Suprapubic skin (tissue), 4 donors: Measurements from ENCODE around the gene ATP8B3. TPM values are rescaled to one million over a fixed set of nuclear protein-coding genes. Genes with fewer than 3 reads are reported as not detected.

ENCODE experiments used
- DNase-seq, 2 donors: peaks; one replicate each; pipeline ENCODE4 v3.0.0-alpha.2; 2019; ENCODE audit warnings: low spot score in 2 of 2
- H3K27ac ChIP-seq: fragments of 200-600 bp; sonication (generic); one replicate; pipeline ENCODE4 v1.5.1; 2019
- H3K27me3 ChIP-seq: fragments of 200-600 bp; sonication (generic); one replicate; pipeline ENCODE4 v1.5.1; 2019
- H3K36me3 ChIP-seq: fragments of 200-600 bp; sonication (generic); one replicate; pipeline ENCODE4 v1.5.1; 2019
- H3K4me1 ChIP-seq: fragments of 200-600 bp; sonication (generic); one replicate; pipeline ENCODE4 v1.5.1; 2019
- H3K4me3 ChIP-seq: fragments of 200-600 bp; sonication (generic); one replicate; pipeline ENCODE4 v1.5.1; 2019; ENCODE audit warnings: mild to moderate bottlenecking
- H3K9me3 ChIP-seq: fragments of 200-600 bp; sonication (generic); one replicate; pipeline ENCODE4 v1.5.1; 2019
- CTCF ChIP-seq, 2 donors: fragments of 200-600 bp in 1 of 2; fragments of 450-650 bp in 1 of 2; sonication (generic) in 1 of 2; IDR thresholded peaks; one replicate each; pipeline ENCODE4 v1.5.1; 2016 to 2019; ENCODE audit warnings: antibody characterized with exemption in 2 of 2, mild to moderate bottlenecking in 1 of 2, moderate library complexity in 1 of 2
- EP300 ChIP-seq: sonication (generic); formaldehyde crosslinking; IDR thresholded peaks from one replicate; pipeline ENCODE4 v1.6.1; 2017; ENCODE audit warnings: antibody characterized with exemption
- POLR2A ChIP-seq, 2 donors: fragments of 450-650 bp; IDR thresholded peaks; one replicate each; pipeline ENCODE4 v1.6.1; 2017; ENCODE audit warnings: antibody characterized with exemption in 2 of 2, mild to moderate bottlenecking in 2 of 2, moderate library complexity in 2 of 2
- POLR2AphosphoS5 ChIP-seq, 3 donors: sonication (generic); formaldehyde crosslinking; IDR thresholded peaks; one replicate each; pipeline ENCODE4 v1.6.1; 2017; ENCODE audit warnings: antibody characterized with exemption in 3 of 3
- WGBS: methylation state at CpG from one replicate; pipeline ENCODE4 v1.1.5; 2018; 5-methylcytosine and 5-hydroxymethylcytosine counted together
- total RNA-seq, 4 donors: library from RNA; depleted of rRNA; stranded (reverse); fragments of >200 nt; gene quantifications; one replicate each; pipeline ENCODE4 v1.1.0, GENCODE V29; 2016

Gene ATP8B3
- total RNA-seq, 4 donors from 2014 or later = 1.5 to 3.8 (median 1.8) TPM

- 65% methylated on average over 4 of the region's 18 CpGs for whole genome bisulfite sequencing
- Histone ChIP-seq H3K4me3 (no peak overlapping the region), H3K27me3 (no peaks in the 10 kb centered on the region), H3K36me3 (no peaks in the 10 kb centered on the region), H3K4me1 (peaks cover 29% of the 10 kb centered on the region), H3K27ac (no peak overlapping the region), H3K9me3 (no peaks in the 10 kb centered on the region)
- DNase-seq = peak in 1 of 2 donors; percentile 62
- TF ChIP-seq EP300 (no peak), POLR2A (IDR thresholded peaks at IDR 0.05) (no peak), CTCF (IDR thresholded peaks at IDR 0.05) (no peak), POLR2AphosphoS5 (IDR thresholded peaks at IDR 0.05) (no peak)
These were observed 2.4 kb downstream of the ATP8B3 start for GRCh38 chr19:1809678-1810077.

- no peaks in the 10 kb centered on the region for H3K9me3 ChIP-seq
- TF ChIP-seq POLR2AphosphoS5 (IDR thresholded peaks at IDR 0.05) (no peak), POLR2A (IDR thresholded peaks at IDR 0.05) (no peak)
- H3K27me3 ChIP-seq = no peaks in the 10 kb centered on the region
- no peak for DNase-seq
- peaks cover 28% of the 10 kb centered on the region for H3K4me1 ChIP-seq
- no peaks in the 10 kb centered on the region for H3K36me3 ChIP-seq
- H3K27ac ChIP-seq = no peak overlapping the region
- H3K4me3 ChIP-seq = no peak overlapping the region
- WGBS = no CpG with 5 or more reads among the region's 2 CpGs
These were observed 3.7 kb downstream of the ATP8B3 start for GRCh38 chr19:1808395-1808731.

GRCh38 chr19:1807695-1808394 lies 4.2 kb downstream of the ATP8B3 start:
- peak in 1 of 2 donors; percentile 60 for DNase-seq
- Histone ChIP-seq H3K9me3 (no peaks in the 10 kb centered on the region), H3K36me3 (no peaks in the 10 kb centered on the region), H3K4me3 (no peak overlapping the region), H3K4me1 (peaks cover 23% of the 10 kb centered on the region), H3K27me3 (no peaks in the 10 kb centered on the region), H3K27ac (no peak overlapping the region)
- 62% methylated on average over 23 of the region's 30 CpGs for WGBS
- TF ChIP-seq POLR2A (IDR thresholded peaks at IDR 0.05) = no peak
- no peak for TF ChIP-seq EP300
- no peak for TF ChIP-seq POLR2AphosphoS5 (IDR thresholded peaks at IDR 0.05)
- TF ChIP-seq CTCF (IDR thresholded peaks at IDR 0.05) = no peak

GRCh38 chr19:1807030-1807694 lies 4.9 kb downstream of the ATP8B3 start:
- H3K27me3 ChIP-seq = no peaks in the 10 kb centered on the region
- H3K36me3 ChIP-seq = no peaks in the 10 kb centered on the region
- no peak overlapping the region for H3K27ac ChIP-seq
- TF ChIP-seq CTCF (IDR thresholded peaks at IDR 0.05) (no peak), POLR2AphosphoS5 (IDR thresholded peaks at IDR 0.05) (no peak), POLR2A (IDR thresholded peaks at IDR 0.05) (no peak), EP300 (no peak)
- no peaks in the 10 kb centered on the region for H3K9me3 ChIP-seq
- peaks cover 16% of the 10 kb centered on the region for H3K4me1 ChIP-seq
- DNase-seq = peak in 1 of 2 donors; percentile 59
- no peak overlapping the region for H3K4me3 ChIP-seq
- 74% methylated on average over 19 of the region's 28 CpGs for WGBS

- H3K27me3 ChIP-seq = no peaks in the 10 kb centered on the region
- TF ChIP-seq CTCF (IDR thresholded peaks at IDR 0.05) (no peak), POLR2AphosphoS5 (IDR thresholded peaks at IDR 0.05) (no peak), EP300 (no peak), POLR2A (IDR thresholded peaks at IDR 0.05) (no peak)
- H3K27ac ChIP-seq = no peak overlapping the region
- no peaks in the 10 kb centered on the region for H3K36me3 ChIP-seq
- no peaks in the 10 kb centered on the region for H3K9me3 ChIP-seq
- 87% methylated on average over 23 of the region's 45 CpGs for WGBS
- H3K4me3 ChIP-seq = no peak overlapping the region
- peak in 1 of 2 donors; percentile 65 for DNase-seq
- H3K4me1 ChIP-seq = peaks cover 8% of the 10 kb centered on the region
These were observed 5.7 kb downstream of the ATP8B3 start for GRCh38 chr19:1806184-1807029.
